ENCODE measurements around the gene ZNF205.
A peak's percentile ranks its signal among the peaks of the same experiment; 100 is the strongest.

ZNF205 gene

DNA sequence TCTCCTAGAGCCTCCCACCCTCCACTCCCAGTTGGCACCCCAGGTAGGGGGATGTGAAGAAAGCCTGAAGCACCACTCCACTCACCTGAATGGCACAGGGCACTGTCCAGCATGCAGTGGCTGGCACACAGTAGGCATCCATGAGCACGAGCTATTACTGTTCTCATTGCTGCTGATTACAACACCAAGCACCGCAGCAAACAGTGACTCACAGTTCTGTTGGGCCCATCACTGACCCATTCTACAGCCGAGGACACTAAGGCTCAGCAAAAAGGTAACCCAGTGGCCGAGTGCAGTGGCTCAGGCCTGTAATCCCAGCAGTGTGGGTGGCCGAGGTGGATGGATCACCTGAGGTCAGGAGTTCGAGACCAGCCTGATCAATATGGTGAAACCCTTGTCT is 16.0 kb upstream of the ZNF205 start:
- no peak overlapping the region for H3K27ac ChIP-seq
- no peak for TF ChIP-seq CTCF (conservative IDR thresholded peaks at IDR 0.05)

GRCh38 chr16:3097266-3097665 is 15.1 kb upstream of the ZNF205 start:
- H3K27ac ChIP-seq = no peak overlapping the region
- no peak for TF ChIP-seq CTCF (conservative IDR thresholded peaks at IDR 0.05)

- no peak within 1 kb of the TSS for H3K27ac ChIP-seq
- TF ChIP-seq CTCF (conservative IDR thresholded peaks at IDR 0.05) = no peak
Measured at GRCh38 chr16:3098459-3099394, 13.7 kb upstream of the ZNF205 start, which contains the start of gene ZSCAN10. Gene ZSCAN10, minus strand, starts transcription at chr16:3099294. Its CDS starts 6,357 bp downstream, at chr16:3092937.

DNA sequence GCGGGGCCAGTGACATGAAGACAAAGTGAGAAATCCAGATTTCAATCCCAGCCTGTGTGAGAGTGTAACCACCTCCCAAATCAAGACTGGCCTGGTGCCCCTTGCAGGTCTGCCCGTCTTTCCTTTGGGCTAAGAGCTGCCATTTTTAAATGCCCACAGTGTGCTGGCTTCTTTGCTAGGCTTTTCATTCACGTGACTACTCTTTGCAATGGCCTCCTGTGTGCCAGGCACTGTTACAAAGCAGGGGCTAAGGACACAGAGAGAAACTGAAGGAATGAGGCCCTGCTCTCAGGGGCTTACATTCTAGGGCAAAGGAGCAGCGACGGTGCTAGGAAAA is 13.0 kb upstream of the ZNF205 start:
- H3K27ac ChIP-seq = no peak overlapping the region
- TF ChIP-seq CTCF (conservative IDR thresholded peaks at IDR 0.05) = no peak

DNA sequence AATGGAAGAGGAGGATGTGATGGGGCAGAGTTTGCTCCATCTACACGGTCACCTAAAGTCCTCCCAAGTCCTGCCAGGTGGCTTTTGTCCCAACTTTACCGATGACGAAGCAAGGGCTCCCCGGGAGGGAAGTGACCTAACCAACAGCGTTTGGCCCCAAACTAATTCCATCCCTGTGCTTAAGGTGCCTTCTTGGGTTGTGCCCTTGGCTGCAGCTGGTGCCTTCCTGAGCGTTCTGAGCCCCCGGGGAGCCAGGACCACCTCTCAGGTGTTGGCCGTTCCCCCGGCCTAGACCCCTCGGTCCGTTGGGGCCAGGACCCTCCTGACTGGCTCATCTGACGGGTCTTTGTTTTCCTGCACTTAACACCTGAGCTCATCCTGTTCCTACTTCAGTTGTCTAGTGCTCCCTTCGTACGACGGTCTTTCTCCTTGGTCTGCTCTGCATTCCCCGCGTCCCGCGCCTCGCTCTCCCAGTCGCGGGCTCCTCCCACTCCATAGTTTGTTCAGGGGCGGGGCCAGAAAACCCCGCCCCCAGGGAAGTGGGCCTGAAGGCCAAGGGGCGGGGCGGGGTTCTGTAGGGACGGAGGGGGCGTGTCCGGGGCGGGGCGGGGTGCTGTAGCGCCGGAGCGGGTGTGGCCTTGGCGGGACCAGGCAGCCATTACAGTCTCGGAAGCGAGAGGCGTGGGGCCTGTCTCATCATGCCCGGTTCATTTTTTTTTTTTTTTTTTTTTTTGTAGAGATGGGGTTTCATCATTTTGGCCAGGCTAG is 12.5 kb upstream of the ZNF205 start:
- no peak overlapping the region for H3K27ac ChIP-seq
- no peak for TF ChIP-seq CTCF (conservative IDR thresholded peaks at IDR 0.05)

- H3K27ac ChIP-seq = no peak overlapping the region
- peak; percentile 41 for TF ChIP-seq CTCF (conservative IDR thresholded peaks at IDR 0.05)
Measured at GRCh38 chr16:3101018-3101840, 11.2 kb upstream of the ZNF205 start.
